ENCODE data around the gene SELE.

Gene SELE

GRCh38 chr1:169680377-169681019 lies 53.4 kb downstream of the SELE start:
- TF ChIP-seq GATA2 (IDR thresholded peaks at IDR 0.05; ENCODE audit: low read depth, low read length) = no peak
- no peak for TF ChIP-seq GATA3 (IDR thresholded peaks at IDR 0.05; ENCODE audit: low read depth, low read length)

DNA sequence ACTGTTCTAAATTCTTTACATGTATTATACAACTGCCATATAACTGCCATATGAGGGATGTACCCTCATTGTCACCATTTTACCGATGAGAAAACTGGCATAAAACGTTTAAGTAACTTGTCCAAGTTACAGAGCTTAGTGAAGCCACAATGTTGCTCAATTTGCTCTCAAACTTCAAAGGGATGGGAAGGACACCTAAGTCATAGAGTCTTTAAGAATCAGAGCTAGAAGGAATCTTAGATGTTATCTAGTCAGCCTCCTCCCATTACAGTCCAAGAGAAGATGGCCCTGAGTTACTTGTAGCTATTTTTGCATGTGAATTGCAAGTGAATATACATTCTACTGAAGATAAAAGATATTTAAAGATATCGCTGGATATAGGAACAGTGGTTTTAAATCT lies 54.2 kb downstream of the SELE start:
- no peak for TF ChIP-seq GATA3 (IDR thresholded peaks at IDR 0.05; ENCODE audit: low read depth, low read length)
- no peak for TF ChIP-seq GATA2 (IDR thresholded peaks at IDR 0.05; ENCODE audit: low read depth, low read length)

- TF ChIP-seq GATA2 (IDR thresholded peaks at IDR 0.05; ENCODE audit: low read depth, low read length) = no peak
- no peak for TF ChIP-seq GATA3 (IDR thresholded peaks at IDR 0.05; ENCODE audit: low read depth, low read length)
Observed at GRCh38 chr1:169676001-169676400, 57.9 kb downstream of the SELE start.

Measured in SH-SY5Y (cell line).